Ishikawa (cell line): ENCODE measurements around the gene ABHD2.

Experiments
- CEBPB ChIP-seq: IDR thresholded peaks from 2 replicates; pipeline ENCODE4 v1.6.1; 2012
- CREB1 ChIP-seq: IDR thresholded peaks from 2 replicates; pipeline ENCODE4 v1.6.1; 2012; ENCODE audit warnings: low read depth
- EGR1 ChIP-seq: IDR thresholded peaks from 2 replicates; pipeline ENCODE4 v1.6.1; 2012
- EP300 ChIP-seq: IDR thresholded peaks from 2 replicates; pipeline ENCODE4 v1.6.1; 2012; ENCODE audit warnings: borderline replicate concordance
- FOXM1 ChIP-seq: IDR thresholded peaks from 2 replicates; pipeline ENCODE4 v1.6.1; 2012; ENCODE audit warnings: low read depth, borderline replicate concordance
- MAX ChIP-seq: IDR thresholded peaks from 2 replicates; pipeline ENCODE4 v1.6.1; 2012
- NFIC ChIP-seq: IDR thresholded peaks from 2 replicates; pipeline ENCODE4 v1.6.1; 2012
- RAD21 ChIP-seq: IDR thresholded peaks from 2 replicates; pipeline ENCODE4 v1.6.1; 2012; ENCODE audit warnings: low read depth
- REST ChIP-seq: IDR thresholded peaks from 2 replicates; pipeline ENCODE4 v1.6.1; 2012; ENCODE audit warnings: low read depth, mild to moderate bottlenecking
- TAF1 ChIP-seq: IDR thresholded peaks from 2 replicates; pipeline ENCODE4 v1.6.1; 2012; ENCODE audit warnings: low read depth, mild to moderate bottlenecking
- TCF12 ChIP-seq: IDR thresholded peaks from 2 replicates; pipeline ENCODE4 v1.6.1; 2012; ENCODE audit warnings: low read depth
- TEAD4 ChIP-seq: IDR thresholded peaks from 2 replicates; pipeline ENCODE4 v1.6.1; 2012
- USF1 ChIP-seq: IDR thresholded peaks from 2 replicates; pipeline ENCODE4 v1.6.1; 2012
- YY1 ChIP-seq: IDR thresholded peaks from 2 replicates; pipeline ENCODE4 v1.6.1; 2012; ENCODE audit warnings: low read depth
- ZBTB7A ChIP-seq: IDR thresholded peaks from 2 replicates; pipeline ENCODE4 v1.6.1; 2012; ENCODE audit warnings: low read depth

The ABHD2 gene

GRCh38 chr15:89148126-89148525 lies 59.9 kb downstream of the ABHD2 start:
- TF ChIP-seq EP300 (no peak), TAF1 (no peak), RAD21 (no peak), YY1 (no peak), TEAD4 (no peak), ZBTB7A (no peak), CEBPB (no peak), MAX (no peak), EGR1 (no peak), NFIC (no peak), USF1 (no peak), REST (no peak), FOXM1 (no peak)

- TF ChIP-seq RAD21: no peak
- TF ChIP-seq CREB1: no peak
- TF ChIP-seq CEBPB: no peak
- TF ChIP-seq REST: no peak
- no peak for TF ChIP-seq FOXM1
- no peak for TF ChIP-seq TEAD4
- no peak for TF ChIP-seq YY1
- no peak for TF ChIP-seq TAF1
- no peak for TF ChIP-seq MAX
- TF ChIP-seq EGR1: no peak
- no peak for TF ChIP-seq NFIC
- no peak for TF ChIP-seq EP300
- TF ChIP-seq ZBTB7A: no peak
- TF ChIP-seq USF1: no peak
- no peak for TF ChIP-seq TCF12
These were observed 61.3 kb downstream of the ABHD2 start for GRCh38 chr15:89149501-89150101.

GRCh38 chr15:89150287-89150686 lies 62.0 kb downstream of the ABHD2 start:
- TF ChIP-seq REST: no peak

GRCh38 chr15:89150762-89151664 lies 62.8 kb downstream of the ABHD2 start:
- TF ChIP-seq NFIC (no peak), TEAD4 (no peak), CEBPB (no peak)

GRCh38 chr15:89155122-89155521 lies 66.9 kb downstream of the ABHD2 start:
- TF ChIP-seq ZBTB7A: no peak
- no peak for TF ChIP-seq TAF1
- TF ChIP-seq CREB1: no peak
- TF ChIP-seq RAD21: no peak
- no peak for TF ChIP-seq CEBPB
- TF ChIP-seq TEAD4: no peak
- no peak for TF ChIP-seq MAX
- no peak for TF ChIP-seq REST
